GM20000 (cell line): ENCODE results near the gene RAP1GAP.
A peak's percentile ranks its signal among the peaks of the same experiment; 100 is the strongest.

ENCODE experiments used
- DNase-seq: peaks from one replicate; pipeline ENCODE4 v3.0.0; 2012; ENCODE audit warnings: low spot score
- CTCF ChIP-seq: IDR thresholded peaks from 2 replicates; pipeline ENCODE4 v1.5.1; 2012; ENCODE audit warnings: mild to moderate bottlenecking, control low read depth; ENCODE audit errors: extremely low read depth, missing control alignments

Gene RAP1GAP

GRCh38 chr1:21594935-21595897 lies 73.9 kb downstream of the RAP1GAP start:
- TF ChIP-seq CTCF = peak; percentile 45
- peak; percentile 68 for DNase-seq

- no peak for TF ChIP-seq CTCF
- no peak for DNase-seq
These were observed 74.7 kb downstream of the RAP1GAP start for GRCh38 chr1:21594501-21594900.

- no peak for DNase-seq
- TF ChIP-seq CTCF = no peak
These were observed 75.9 kb downstream of the RAP1GAP start for GRCh38 chr1:21593231-21593630.

GRCh38 chr1:21592086-21592865 lies 76.9 kb downstream of the RAP1GAP start:
- no peak for DNase-seq
- TF ChIP-seq CTCF = no peak

GRCh38 chr1:21590934-21591333 lies 78.2 kb downstream of the RAP1GAP start:
- no peak for TF ChIP-seq CTCF
- DNase-seq = no peak

GRCh38 chr1:21590126-21590880 lies 78.9 kb downstream of the RAP1GAP start:
- DNase-seq = no peak
- TF ChIP-seq CTCF = no peak

- TF ChIP-seq CTCF = no peak
- no peak for DNase-seq
These were observed 79.5 kb downstream of the RAP1GAP start for GRCh38 chr1:21589618-21590017.
